ENCODE data around the gene HYI. TPM values are rescaled to one million over a fixed set of nuclear protein-coding genes. Genes with fewer than 3 reads are reported as not detected.

Gene HYI
- polyA plus RNA-seq, 6 donors from 2014 or later, result 0.79 to 2.5 (median 2.1) TPM

- Mint-ChIP-seq H3K4me3 (no peak overlapping the region), H3K36me3 (peaks cover 30 to 44% of the 10 kb centered on the region in 2 donors)
Measured at GRCh38 chr1:43405876-43406234, 47.9 kb downstream of the HYI start.

GRCh38 chr1:43405219-43405875, 48.4 kb downstream of the HYI start:
- peak overlapping the region in 1 of 6 donors; percentile 57 for H3K27ac Mint-ChIP-seq
- no peaks in the 10 kb centered on the region for H3K27me3 Mint-ChIP-seq
- peaks cover 30 to 44% of the 10 kb centered on the region in 2 donors for H3K36me3 Mint-ChIP-seq

More at GRCh38 chr1:43405876-43406234, 47.9 kb downstream of the HYI start:
- DNase-seq, result no peak
- H3K4me1 Mint-ChIP-seq, result peaks cover 4 to 20% (median 17%) of the 10 kb centered on the region in 3 donors
- H3K9me3 Mint-ChIP-seq, result no peaks in the 10 kb centered on the region
- no peak for ATAC-seq (ENCODE audit: low read depth in 2 of 2)
- H3K27me3 Mint-ChIP-seq, result no peaks in the 10 kb centered on the region
- H3K27ac Mint-ChIP-seq, result peak overlapping the region in 1 of 6 donors; percentile 57

GRCh38 chr1:43404353-43404752, 49.4 kb downstream of the HYI start:
- ATAC-seq (ENCODE audit: low read depth in 2 of 2) (no peak), DNase-seq (no peak)
- Mint-ChIP-seq H3K4me1 (peaks cover 4 to 20% (median 17%) of the 10 kb centered on the region in 3 donors), H3K27ac (peak overlapping the region in 2 of 6 donors; percentile 36 to 58), H3K4me3 (no peak overlapping the region), H3K36me3 (peaks cover 29 to 42% of the 10 kb centered on the region in 2 donors), H3K27me3 (no peaks in the 10 kb centered on the region), H3K9me3 (no peaks in the 10 kb centered on the region)

More at GRCh38 chr1:43405219-43405875, 48.4 kb downstream of the HYI start:
- Mint-ChIP-seq H3K4me3 (no peak overlapping the region), H3K4me1 (peaks cover 4 to 20% (median 17%) of the 10 kb centered on the region in 3 donors), H3K9me3 (no peaks in the 10 kb centered on the region)
- DNase-seq, result no peak
- ATAC-seq (ENCODE audit: low read depth in 2 of 2), result no peak

GRCh38 chr1:43402089-43402865, 51.5 kb downstream of the HYI start:
- Mint-ChIP-seq H3K9me3 (no peaks in the 10 kb centered on the region), H3K36me3 (peaks cover 22 to 34% of the 10 kb centered on the region in 2 donors), H3K27me3 (no peaks in the 10 kb centered on the region), H3K27ac (peak overlapping the region in 3 of 6 donors; percentile 10 to 85 (median 52)), H3K4me3 (no peak overlapping the region), H3K4me1 (peaks cover 4 to 22% (median 17%) of the 10 kb centered on the region in 3 donors)
- DNase-seq (no peak), ATAC-seq (ENCODE audit: low read depth in 2 of 2) (no peak)

Other genes with a start within 250 kb of the HYI start
- under 1 TPM in 1 of 6 donors, not detected in 5; 0.41 TPM for gene TMEM125, start 183.9 kb downstream of the HYI start, polyA plus RNA-seq (ENCODE audit: low read depth in 6 of 6)
- gene C1orf210, start 168.3 kb downstream of the HYI start, polyA plus RNA-seq (ENCODE audit: low read depth in 6 of 6), result not detected
- gene TIE1, start 152.9 kb downstream of the HYI start, polyA plus RNA-seq (ENCODE audit: low read depth in 6 of 6), result not detected
- gene MPL, start 116.1 kb downstream of the HYI start, polyA plus RNA-seq (ENCODE audit: low read depth in 6 of 6), result under 1 TPM in 1 of 6 donors, not detected in 5; 0.32 TPM
- under 1 TPM in 2 of 6 donors, not detected in 4; 0.16 to 0.28 TPM for gene CDC20, start 95.0 kb downstream of the HYI start, polyA plus RNA-seq (ENCODE audit: low read depth in 6 of 6)
- 10 to 100 TPM; 55.8 to 91.0 (median 69.4) TPM for gene ELOVL1, start 85.9 kb downstream of the HYI start, polyA plus RNA-seq (ENCODE audit: low read depth in 6 of 6)
- gene MED8, start 64.1 kb downstream of the HYI start, polyA plus RNA-seq (ENCODE audit: low read depth in 6 of 6), result 10 to 100 TPM; 22.4 to 40.5 (median 33.2) TPM
- 10 to 100 TPM in 1 of 6 donors, 1 to 10 TPM in 4, under 1 TPM in 1; 0.77 to 11.6 (median 6.3) TPM for gene SZT2, start 64.0 kb downstream of the HYI start, polyA plus RNA-seq (ENCODE audit: low read depth in 6 of 6)
- gene PTPRF, start 77.0 kb upstream of the HYI start, polyA plus RNA-seq (ENCODE audit: low read depth in 6 of 6), result 1 to 10 TPM in 1 of 6 donors, under 1 TPM in 1, not detected in 4; 0.19 to 2.3 TPM
- 10 to 100 TPM in 1 of 6 donors, 1 to 10 TPM in 4, under 1 TPM in 1; 1.00 to 11.3 (median 8.4) TPM for gene KDM4A, start 196.2 kb upstream of the HYI start, polyA plus RNA-seq (ENCODE audit: low read depth in 6 of 6)